Body of pancreas (tissue), 4 donors: Measurements from ENCODE around the gene THBS2. TPM values are rescaled to one million over a fixed set of nuclear protein-coding genes. Genes with fewer than 3 reads are reported as not detected.
"Not testable (repeated sequence)": the region's sequence is repeated elsewhere in the genome, so short reads cannot be mapped to it uniquely, and the experiment has no call there.

ENCODE experiments used
- ATAC-seq: fragments of 150-250 bp; one replicate; pipeline ENCODE4 v1.9.1; 2016
- DNase-seq, 4 donors: peaks; one replicate each; pipeline ENCODE4 v3.0.0-alpha.2; 2019
- H3K27ac ChIP-seq, 4 donors: fragments of 200-600 bp; sonication (generic); 1 replicate in 3 of 4; 2 replicates in 1 of 4; pipeline versions ENCODE4 v1.5.1 to v1.6.1; 2016 to 2019; ENCODE audit warnings: mild to moderate bottlenecking in 1 of 4, mixed read lengths in 1 of 4, moderate library complexity in 1 of 4
- H3K27me3 ChIP-seq, 2 donors: fragments of 200-600 bp; sonication (generic); one replicate each; pipeline ENCODE4 v1.6.0; 2016; ENCODE audit warnings: mild to moderate bottlenecking in 1 of 2
- H3K36me3 ChIP-seq, 2 donors: fragments of 200-600 bp; sonication (generic); replicated peaks in 1 of 2; 2 replicates each; pipeline ENCODE4 v1.5.1; 2016; ENCODE audit warnings: low read depth in 2 of 2; ENCODE audit not compliant: insufficient read depth in 1 of 2
- H3K4me1 ChIP-seq: fragments of 200-600 bp; sonication (generic); one replicate; pipeline ENCODE4 v1.6.0; 2016
- H3K4me3 ChIP-seq, 2 donors: fragments of 200-600 bp; sonication (generic); 1 replicate in 1 of 2; 2 replicates in 1 of 2; pipeline ENCODE4 v1.5.1; 2016 to 2019
- H3K9me3 ChIP-seq, 3 donors: fragments of 200-600 bp; sonication (generic); 1 replicate in 2 of 3; 2 replicates in 1 of 3; pipeline ENCODE4 v1.5.1; 2016
- CTCF ChIP-seq, 7 experiments: fragments of 450-650 bp in 4 of 7; fragments of 200-600 bp in 3 of 7; sonication (generic) in 3 of 7; IDR thresholded peaks; one replicate each; pipeline ENCODE4 v1.5.1; 2016 to 2019; ENCODE audit warnings: antibody characterized with exemption in 7 of 7
- POLR2A ChIP-seq, 3 donors: fragments of 450-650 bp; IDR thresholded peaks; one replicate each; pipeline ENCODE4 v1.6.1; 2016; ENCODE audit warnings: antibody characterized with exemption in 3 of 3, mild to moderate bottlenecking in 2 of 3
- WGBS, 2 donors: methylation state at CpG; one replicate each; pipeline ENCODE4 v1.1.5; 2017; 5-methylcytosine and 5-hydroxymethylcytosine counted together
- intact Hi-C: fragments of 100-400 bp; cut with DNase I; formaldehyde crosslinking; loops from one replicate; pipeline ENCODE4 v1.15.1; 2023
- total RNA-seq, 2 donors: library from RNA; depleted of rRNA; stranded (reverse); fragments of >200 nt; gene quantifications; one replicate each; pipeline ENCODE4 v1.1.0, GENCODE V29; 2016

The THBS2 gene
- 1 to 10 TPM; 8.9 to 9.6 TPM for total RNA-seq

- no peaks in the 10 kb centered on the region for H3K36me3 ChIP-seq
- TF ChIP-seq CTCF (IDR thresholded peaks at IDR 0.05) (no peak), POLR2A (IDR thresholded peaks at IDR 0.05) (peak in 2 of 3 donors; percentile 25 to 29)
- no peak within 1 kb of the TSS for H3K27ac ChIP-seq
- WGBS, 2 donors: 9 to 15% methylated on average over 30 to 34 of the region's 34 CpGs
- no peaks in the 10 kb centered on the region for H3K9me3 ChIP-seq
- intact Hi-C loops: no loop called here
- peaks cover 5% of the 10 kb centered on the region for H3K4me1 ChIP-seq
- ATAC-seq (peak; percentile 57), DNase-seq (peak in 2 of 4 donors; percentile 21 to 36)
- H3K27me3 ChIP-seq: peaks cover 0 to 11% of the 10 kb centered on the region in 2 donors
- H3K4me3 ChIP-seq: no peak within 1 kb of the TSS
Measured at GRCh38 chr6:169253337-169254238, at the start of gene THBS2. Gene THBS2, minus strand, starts transcription at chr6:169253846. Its CDS starts 3,062 bp downstream, at chr6:169250784.

- Histone ChIP-seq H3K27ac (no peak overlapping the region), H3K4me1 (no peaks in the 10 kb centered on the region), H3K4me3 (no peak overlapping the region), H3K9me3 (no peaks in the 10 kb centered on the region), H3K27me3 (no peaks in the 10 kb centered on the region), H3K36me3 (no peaks in the 10 kb centered on the region)
- DNase-seq (no peak), ATAC-seq (no peak)
- intact Hi-C loops: no loop called here
- no peak for TF ChIP-seq CTCF (IDR thresholded peaks at IDR 0.05)
- TF ChIP-seq POLR2A (IDR thresholded peaks at IDR 0.05): no peak
- 39 to 50% methylated on average over 1 to 3 of the region's 3 CpGs for WGBS, 2 donors
Measured at GRCh38 chr6:169302716-169303115, 49.1 kb upstream of the THBS2 start.

- H3K4me1 ChIP-seq: no peaks in the 10 kb centered on the region
- no peak overlapping the region for H3K4me3 ChIP-seq
- intact Hi-C loops: no loop called here
- no peaks in the 10 kb centered on the region for H3K9me3 ChIP-seq
- DNase-seq: no peak
- no peak for ATAC-seq
- TF ChIP-seq CTCF (IDR thresholded peaks at IDR 0.05) (no peak), POLR2A (IDR thresholded peaks at IDR 0.05) (no peak)
- H3K36me3 ChIP-seq: no peaks in the 10 kb centered on the region
- no peaks in the 10 kb centered on the region for H3K27me3 ChIP-seq
- H3K27ac ChIP-seq: no peak overlapping the region
Measured at GRCh38 chr6:169302255-169302654, 48.6 kb upstream of the THBS2 start.

- Histone ChIP-seq H3K4me1 (no peaks in the 10 kb centered on the region), H3K27ac (no peak overlapping the region), H3K9me3 (no peaks in the 10 kb centered on the region), H3K36me3 (no peaks in the 10 kb centered on the region), H3K4me3 (no peak overlapping the region), H3K27me3 (no peaks in the 10 kb centered on the region)
- DNase-seq: no peak
- no peak for ATAC-seq
- TF ChIP-seq CTCF (IDR thresholded peaks at IDR 0.05) (no peak), POLR2A (IDR thresholded peaks at IDR 0.05) (no peak)
- intact Hi-C loops: no loop called here
- 69 to 74% methylated on average over 4 of the region's 4 CpGs for WGBS, 2 donors
Measured at GRCh38 chr6:169300916-169301315, 47.3 kb upstream of the THBS2 start.

GRCh38 chr6:169298626-169299025 is 45.0 kb upstream of the THBS2 start:
- H3K4me1 ChIP-seq, H3K9me3 ChIP-seq, ATAC-seq, intact Hi-C loops, H3K27ac ChIP-seq, H3K27me3 ChIP-seq, DNase-seq, H3K36me3 ChIP-seq, H3K4me3 ChIP-seq: not testable (repeated sequence)
- 44 to 52% methylated on average over 1 of the region's 1 CpG for WGBS, 2 donors
